Immature natural killer cell (primary cell): Measurements from ENCODE around the gene KAZN. TPM values are rescaled to one million over a fixed set of nuclear protein-coding genes. Genes with fewer than 3 reads are reported as not detected.
"Not testable (repeated sequence)": the region's sequence is repeated elsewhere in the genome, so short reads cannot be mapped to it uniquely, and the experiment has no call there.

Source experiments
- DNase-seq, 3 donors: peaks; one replicate each; pipeline ENCODE4 v3.0.0; 2022; ENCODE audit warnings: mixed read lengths in 1 of 3
- H3K27ac Mint-ChIP-seq, 6 donors: one replicate each; pipeline ENCODE4 v1.8.0; 2020; ENCODE audit warnings: mixed read lengths in 6 of 6, mild to moderate bottlenecking in 5 of 6, inconsistent platforms in 4 of 6, moderate library complexity in 3 of 6
- H3K27me3 Mint-ChIP-seq, 3 donors: one replicate each; pipeline ENCODE4 v1.8.0; 2020 to 2021; ENCODE audit warnings: low read depth in 3 of 3, mild to moderate bottlenecking in 3 of 3, mixed read lengths in 3 of 3, moderate library complexity in 3 of 3, inconsistent platforms in 1 of 3
- H3K36me3 Mint-ChIP-seq, 3 donors: one replicate each; pipeline ENCODE4 v1.8.0; 2020; ENCODE audit warnings: mixed read lengths in 3 of 3, inconsistent platforms in 2 of 3, mild to moderate bottlenecking in 2 of 3
- H3K4me1 Mint-ChIP-seq, 2 donors: one replicate each; pipeline ENCODE4 v1.8.0; 2020; ENCODE audit warnings: inconsistent platforms in 2 of 2, mild to moderate bottlenecking in 2 of 2, mixed read lengths in 2 of 2, moderate library complexity in 1 of 2
- H3K4me3 Mint-ChIP-seq, 5 donors: one replicate each; pipeline ENCODE4 v1.8.0; 2020; ENCODE audit warnings: mild to moderate bottlenecking in 5 of 5, mixed read lengths in 5 of 5, inconsistent platforms in 3 of 5, moderate library complexity in 3 of 5
- H3K9me3 Mint-ChIP-seq, 6 donors: one replicate each; pipeline ENCODE4 v1.8.0; 2020; ENCODE audit warnings: mild to moderate bottlenecking in 6 of 6, mixed read lengths in 6 of 6, inconsistent platforms in 4 of 6, moderate library complexity in 3 of 6
- polyA plus RNA-seq, 3 donors: library from polyadenylated mRNA; unstranded; fragments of 300-500 nt; fragmentation: Illumina TruSeq; gene quantifications; one replicate each; pipeline ENCODE4 v1.2.3, GENCODE V29; 2021

Gene KAZN
- polyA plus RNA-seq, 3 donors from 2014 or later: 0.24 TPM; not detected in 2

GRCh38 chr1:14955402-14955801 lies 356.9 kb downstream of the KAZN start:
- H3K4me1 Mint-ChIP-seq: no peaks in the 10 kb centered on the region

GRCh38 chr1:14955976-14956375 lies 357.5 kb downstream of the KAZN start:
- Mint-ChIP-seq H3K36me3 (no peaks in the 10 kb centered on the region), H3K27ac (no peak overlapping the region), H3K4me1 (no peaks in the 10 kb centered on the region), H3K27me3 (peaks cover 0 to 5% (median 2%) of the 10 kb centered on the region in 3 donors), H3K9me3 (no peaks in the 10 kb centered on the region), H3K4me3 (no peak overlapping the region)
- no peak for DNase-seq

More at GRCh38 chr1:14955402-14955801, 356.9 kb downstream of the KAZN start:
- H3K36me3 Mint-ChIP-seq: no peaks in the 10 kb centered on the region
- no peaks in the 10 kb centered on the region for H3K9me3 Mint-ChIP-seq
- H3K4me3 Mint-ChIP-seq: no peak overlapping the region
- no peak for DNase-seq
- H3K27ac Mint-ChIP-seq: no peak overlapping the region
- H3K27me3 Mint-ChIP-seq: peaks cover 0 to 5% (median 2%) of the 10 kb centered on the region in 3 donors

- Mint-ChIP-seq H3K4me1 (no peaks in the 10 kb centered on the region), H3K27ac (no peak overlapping the region), H3K36me3 (no peaks in the 10 kb centered on the region), H3K4me3 (no peak overlapping the region), H3K9me3 (no peaks in the 10 kb centered on the region), H3K27me3 (peaks cover 0 to 5% (median 2%) of the 10 kb centered on the region in 3 donors)
- no peak for DNase-seq
These were observed 358.2 kb downstream of the KAZN start for GRCh38 chr1:14956579-14957195.

- Mint-ChIP-seq H3K27me3 (peaks cover 0 to 4% (median 2%) of the 10 kb centered on the region in 3 donors), H3K36me3 (no peaks in the 10 kb centered on the region), H3K27ac (no peak overlapping the region), H3K4me3 (no peak overlapping the region), H3K4me1 (no peaks in the 10 kb centered on the region), H3K9me3 (no peaks in the 10 kb centered on the region)
- DNase-seq: no peak
These were observed 359.1 kb downstream of the KAZN start for GRCh38 chr1:14957375-14958098.

GRCh38 chr1:14958249-14959058 lies 360.0 kb downstream of the KAZN start:
- peaks cover 0 to 2% (median 0%) of the 10 kb centered on the region in 3 donors for H3K27me3 Mint-ChIP-seq
- no peaks in the 10 kb centered on the region for H3K9me3 Mint-ChIP-seq
- no peak overlapping the region for H3K27ac Mint-ChIP-seq
- no peak overlapping the region for H3K4me3 Mint-ChIP-seq
- DNase-seq: no peak
- no peaks in the 10 kb centered on the region for H3K36me3 Mint-ChIP-seq
- no peaks in the 10 kb centered on the region for H3K4me1 Mint-ChIP-seq

- H3K9me3 Mint-ChIP-seq: no peaks in the 10 kb centered on the region
- DNase-seq: no peak
- no peak overlapping the region for H3K4me3 Mint-ChIP-seq
- peaks cover 0 to 2% (median 0%) of the 10 kb centered on the region in 3 donors for H3K27me3 Mint-ChIP-seq
- no peak overlapping the region for H3K27ac Mint-ChIP-seq
- H3K36me3 Mint-ChIP-seq: no peaks in the 10 kb centered on the region
- H3K4me1 Mint-ChIP-seq: no peaks in the 10 kb centered on the region
These were observed 360.7 kb downstream of the KAZN start for GRCh38 chr1:14959059-14959694.

GRCh38 chr1:14961661-14962267 lies 363.3 kb downstream of the KAZN start:
- H3K9me3 Mint-ChIP-seq: no peaks in the 10 kb centered on the region
- H3K4me3 Mint-ChIP-seq: no peak overlapping the region
- no peak for DNase-seq
- H3K27ac Mint-ChIP-seq: no peak overlapping the region
- H3K4me1 Mint-ChIP-seq: no peaks in the 10 kb centered on the region
- peaks cover 0 to 2% (median 0%) of the 10 kb centered on the region in 3 donors for H3K27me3 Mint-ChIP-seq
- no peaks in the 10 kb centered on the region for H3K36me3 Mint-ChIP-seq

- Mint-ChIP-seq H3K4me1 (no peaks in the 10 kb centered on the region), H3K36me3 (no peaks in the 10 kb centered on the region), H3K27ac (no peak overlapping the region), H3K4me3 (no peak overlapping the region), H3K27me3 (peaks cover 0 to 2% (median 1%) of the 10 kb centered on the region in 3 donors), H3K9me3 (no peaks in the 10 kb centered on the region)
- no peak for DNase-seq
These were observed 363.9 kb downstream of the KAZN start for GRCh38 chr1:14962407-14962806.

GRCh38 chr1:14963791-14964710 lies 365.6 kb downstream of the KAZN start:
- not testable (repeated sequence) for H3K9me3 Mint-ChIP-seq, H3K27ac Mint-ChIP-seq, H3K4me1 Mint-ChIP-seq, DNase-seq, H3K4me3 Mint-ChIP-seq, H3K36me3 Mint-ChIP-seq, H3K27me3 Mint-ChIP-seq

- no peak overlapping the region for H3K4me3 Mint-ChIP-seq
- H3K4me1 Mint-ChIP-seq: peaks cover 9 to 10% of the 10 kb centered on the region in 2 donors
- peaks cover 0 to 2% (median 0%) of the 10 kb centered on the region in 3 donors for H3K27me3 Mint-ChIP-seq
- no peaks in the 10 kb centered on the region for H3K9me3 Mint-ChIP-seq
- H3K36me3 Mint-ChIP-seq: no peaks in the 10 kb centered on the region
- no peak overlapping the region for H3K27ac Mint-ChIP-seq
- no peak for DNase-seq
These were observed 366.2 kb downstream of the KAZN start for GRCh38 chr1:14964711-14965055.

- H3K9me3 Mint-ChIP-seq: no peaks in the 10 kb centered on the region
- DNase-seq: no peak
- H3K27ac Mint-ChIP-seq: no peak overlapping the region
- H3K27me3 Mint-ChIP-seq: peaks cover 0 to 2% (median 0%) of the 10 kb centered on the region in 3 donors
- H3K4me1 Mint-ChIP-seq: peaks cover 9 to 19% of the 10 kb centered on the region in 2 donors
- H3K36me3 Mint-ChIP-seq: no peaks in the 10 kb centered on the region
- peak overlapping the region in 2 of 5 donors; percentile 44 to 68 for H3K4me3 Mint-ChIP-seq
These were observed 369.9 kb downstream of the KAZN start for GRCh38 chr1:14968251-14968851.

GRCh38 chr1:14969006-14969405 lies 370.5 kb downstream of the KAZN start:
- Mint-ChIP-seq H3K27me3 (peaks cover 0 to 5% (median 0%) of the 10 kb centered on the region in 3 donors), H3K27ac (peak overlapping the region in 2 of 6 donors; percentile 7 to 17), H3K4me3 (peak overlapping the region; percentile 5 to 68 (median 44)), H3K4me1 (peaks cover 9 to 19% of the 10 kb centered on the region in 2 donors), H3K9me3 (no peaks in the 10 kb centered on the region), H3K36me3 (no peaks in the 10 kb centered on the region)
- peak; percentile 39 to 67 (median 39) for DNase-seq
